M059J (cell line): ENCODE measurements around the gene MXI1. TPM values are rescaled to one million over a fixed set of nuclear protein-coding genes. Genes with fewer than 3 reads are reported as not detected.
"Not testable (repeated sequence)": the region's sequence is repeated elsewhere in the genome, so short reads cannot be mapped to it uniquely, and the experiment has no call there.

Experiments
- DNase-seq: peaks from one replicate; pipeline ENCODE4 v3.0.0-alpha.2; 2012; ENCODE audit warnings: low read depth
- total RNA-seq: library from RNA; depleted of rRNA; stranded (reverse); fragments of >200 nt; shearing (Covaris generic); gene quantifications from 2 replicates; pipeline ENCODE4 v1.2.3, GENCODE V29; 2014; rRNA removed

The MXI1 gene
- total RNA-seq, 1 experiment from 2014 or later: 14.4 TPM

DNA sequence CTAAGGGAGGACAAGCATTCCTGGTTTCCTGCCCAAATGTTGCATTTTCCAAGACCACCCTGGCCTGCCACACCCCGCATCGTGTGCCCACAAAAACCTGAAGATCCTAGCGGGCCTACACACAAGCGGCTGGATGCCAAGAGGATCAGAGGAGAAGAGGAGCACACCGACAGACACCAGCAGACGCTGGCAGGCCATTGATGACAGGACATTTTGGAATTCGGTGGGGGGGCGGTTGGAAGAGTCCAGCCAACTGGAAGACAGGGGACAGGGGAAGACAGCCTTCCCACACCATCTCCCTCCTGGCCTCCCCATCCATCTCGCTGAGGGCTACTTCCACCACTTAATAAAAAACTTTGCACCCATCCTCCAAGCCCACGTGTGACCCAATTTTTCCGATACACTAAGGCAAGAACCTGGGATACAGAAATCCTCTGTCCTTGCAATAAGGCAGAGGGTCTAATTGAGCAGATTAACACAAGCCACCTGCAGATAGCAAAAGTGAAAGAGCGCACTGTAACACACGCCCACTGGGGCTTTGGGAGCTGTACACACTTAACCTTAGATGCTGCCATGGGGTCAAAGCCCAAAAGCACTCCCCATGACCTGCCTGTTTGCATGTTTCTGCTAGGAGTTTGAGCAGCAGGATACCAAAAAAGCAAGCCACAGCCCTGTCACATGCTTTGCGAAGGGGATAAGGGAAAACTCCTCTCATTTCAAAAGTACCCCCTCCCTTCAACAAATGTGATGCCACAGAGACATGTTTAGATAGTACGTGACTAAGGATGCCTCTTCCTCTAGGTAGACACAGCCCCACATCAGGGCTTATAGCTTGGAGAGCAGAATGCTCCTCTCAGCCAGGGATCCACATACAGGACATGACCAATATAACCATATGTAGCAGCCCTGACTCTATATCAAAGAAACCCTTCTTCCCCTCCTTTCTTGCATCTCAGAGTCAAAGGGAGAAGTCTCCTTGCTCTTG is 110.8 kb downstream of the MXI1 start:
- no peak for DNase-seq

DNA sequence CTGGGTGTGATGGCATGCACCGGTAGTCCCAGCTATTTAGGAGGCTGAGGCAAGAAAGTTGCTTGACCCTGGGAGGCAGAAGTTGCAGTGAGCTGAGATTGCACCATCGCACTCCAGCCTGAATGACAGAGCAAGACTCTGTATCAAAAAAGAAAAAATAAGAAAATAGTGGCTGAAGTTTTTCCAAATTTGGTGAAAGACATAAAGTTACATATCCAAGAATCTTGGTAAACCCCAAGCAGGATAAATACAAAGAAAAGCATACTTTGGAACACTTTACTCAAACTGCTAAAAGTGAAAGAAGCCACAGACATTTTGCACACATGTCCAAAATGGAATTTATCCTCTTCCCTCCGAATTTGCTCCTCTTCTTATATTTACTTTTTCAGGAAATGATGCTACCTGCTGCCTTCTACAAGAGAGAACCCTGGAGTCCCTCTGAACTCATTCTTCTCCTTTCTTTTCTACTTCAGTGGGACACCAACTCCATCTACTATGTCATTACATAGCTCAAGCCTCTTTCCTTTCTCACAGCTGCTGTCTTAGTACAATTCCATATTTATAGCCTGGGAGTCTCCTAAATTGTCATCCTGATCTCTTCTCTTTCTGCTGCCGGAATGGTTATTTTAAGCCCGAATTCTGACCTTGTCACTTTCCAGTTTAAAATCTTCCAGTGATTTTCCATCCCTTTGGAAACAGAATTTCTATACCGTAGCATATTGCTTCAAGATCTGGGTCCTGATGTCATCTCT is 114.6 kb downstream of the MXI1 start:
- no peak for DNase-seq

DNA sequence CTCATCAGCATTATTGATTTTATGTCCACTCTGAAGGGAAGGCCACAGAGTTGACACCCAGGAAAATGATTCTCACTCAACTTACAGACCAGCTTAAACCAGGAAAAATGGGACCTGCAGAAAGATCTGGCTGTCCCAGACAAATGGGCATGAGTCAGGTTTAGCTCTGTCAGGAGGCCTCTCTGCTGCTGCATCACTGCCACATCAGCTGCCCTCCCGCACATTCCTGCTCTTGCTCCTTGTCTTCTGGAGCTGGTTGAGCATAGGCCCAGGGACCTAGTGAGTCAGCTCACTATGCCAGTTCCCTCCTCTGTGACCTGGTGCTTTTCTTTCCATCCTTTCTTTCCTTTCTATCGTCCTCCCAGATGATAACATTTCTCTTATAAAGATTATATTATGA is 116.1 kb downstream of the MXI1 start:
- DNase-seq: peak; percentile 94

DNA sequence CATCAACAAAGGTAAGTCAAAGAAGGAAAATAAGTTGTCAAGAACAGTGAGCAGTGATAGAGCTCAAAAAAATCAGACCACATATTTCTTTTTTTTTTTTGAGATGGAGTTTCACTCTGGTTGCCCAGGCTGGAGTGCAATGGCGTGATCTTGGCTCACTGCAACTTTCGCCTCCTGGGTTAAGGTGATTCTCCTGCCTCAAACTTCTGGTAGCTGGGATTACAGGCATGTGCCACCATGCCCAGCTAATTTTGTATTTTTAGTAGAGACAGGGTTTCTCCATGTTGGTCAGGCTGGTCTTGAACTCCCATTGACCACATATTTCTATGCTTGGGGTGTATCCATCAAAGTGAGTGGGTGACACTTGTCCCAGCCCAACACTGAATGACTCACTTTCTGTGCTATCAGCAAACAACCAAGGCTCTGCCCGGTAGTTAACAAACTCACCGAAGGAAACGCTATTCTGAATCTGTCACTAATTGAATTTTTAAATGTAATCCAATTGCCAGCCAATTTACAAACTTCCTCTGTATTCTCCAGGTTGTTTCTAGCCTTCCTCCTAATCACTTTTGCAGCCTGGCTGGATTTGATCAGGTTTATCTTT is 116.9 kb downstream of the MXI1 start:
- peak; percentile 60 for DNase-seq

DNA sequence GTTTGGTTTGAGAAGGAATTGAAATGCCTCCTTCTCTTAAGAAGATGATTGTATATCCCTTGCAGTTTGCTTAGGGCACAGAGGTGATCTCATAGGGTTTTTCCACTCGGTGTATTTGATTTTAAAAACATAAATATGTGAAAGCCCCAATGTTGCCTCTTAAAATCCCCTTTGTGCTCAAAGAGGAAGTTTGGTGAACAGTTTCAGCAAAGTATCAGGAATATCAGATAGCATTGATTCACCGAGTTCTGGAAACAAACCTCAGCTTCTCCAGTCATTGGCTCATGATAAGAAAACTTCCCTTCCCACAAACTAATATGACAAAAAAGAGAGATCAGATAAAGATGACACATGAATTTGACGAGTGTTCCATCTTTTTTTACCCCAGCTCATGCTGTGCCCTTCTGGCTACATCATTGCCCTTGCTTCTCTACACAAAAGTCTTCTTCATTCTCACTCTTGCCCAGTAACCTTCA is 117.4 kb downstream of the MXI1 start:
- no peak for DNase-seq

DNA sequence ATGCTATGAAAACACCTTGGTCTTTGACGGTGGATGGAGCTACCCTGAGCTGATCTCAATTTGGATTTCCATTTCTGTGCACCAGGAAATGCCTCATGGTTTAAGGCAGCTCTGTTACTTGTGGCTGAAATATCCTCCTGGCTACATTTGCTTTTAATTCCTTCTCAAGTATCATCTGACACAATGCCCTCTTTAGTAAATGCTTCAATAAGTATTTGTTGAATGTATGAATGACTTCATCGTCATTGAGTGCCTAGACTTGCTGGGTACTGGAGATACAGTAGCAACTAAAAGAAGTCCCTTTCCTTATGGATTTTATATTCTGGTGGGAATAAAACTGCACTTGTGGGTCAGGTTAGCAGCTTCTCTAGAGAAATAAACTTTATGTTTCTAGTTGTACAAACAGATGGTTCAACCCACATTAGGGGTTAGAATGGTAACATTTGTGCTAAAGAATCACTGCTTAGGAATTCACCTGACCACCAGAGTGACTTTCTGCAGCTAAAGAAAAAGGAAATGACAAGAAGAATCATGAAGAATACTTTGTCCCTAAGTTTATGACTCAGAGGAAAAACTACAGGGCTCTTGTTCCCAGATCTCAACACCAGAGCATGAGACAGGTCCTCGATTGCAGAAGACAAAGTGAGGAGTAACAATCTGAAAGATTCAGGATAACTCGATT is 119.1 kb downstream of the MXI1 start:
- DNase-seq: peak; percentile 94

DNA sequence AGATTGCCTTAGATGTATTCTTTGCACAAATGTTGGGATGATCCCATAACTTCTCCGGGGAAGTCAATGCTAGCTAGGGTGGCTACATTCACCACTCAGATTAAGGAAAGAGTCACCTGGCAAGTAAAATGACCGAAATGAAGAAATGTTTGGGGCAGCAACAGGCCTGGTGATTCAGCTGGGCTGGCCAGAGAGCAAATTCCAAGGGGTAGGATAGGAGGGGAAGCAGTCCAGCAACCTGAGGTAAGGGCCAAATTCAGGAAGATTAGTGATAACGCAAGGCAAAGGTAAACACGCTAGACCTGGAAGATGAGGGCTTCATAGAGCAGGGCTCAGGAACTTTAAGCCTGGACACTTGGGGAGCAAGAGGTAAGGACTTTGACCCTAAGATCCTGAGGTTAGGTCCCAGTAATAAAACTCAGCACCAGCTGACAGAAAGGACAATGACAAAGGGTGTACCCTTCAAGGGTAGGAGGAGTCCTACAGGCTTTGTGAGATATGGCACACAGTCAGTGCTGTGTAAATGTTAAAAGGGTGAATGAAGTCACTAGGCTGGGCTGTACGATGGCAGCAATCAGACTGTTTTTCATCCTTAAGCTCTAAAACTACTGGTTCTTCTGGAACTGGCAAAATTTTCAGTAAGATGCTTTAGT is 120.0 kb downstream of the MXI1 start:
- DNase-seq: peak; percentile 34

DNA sequence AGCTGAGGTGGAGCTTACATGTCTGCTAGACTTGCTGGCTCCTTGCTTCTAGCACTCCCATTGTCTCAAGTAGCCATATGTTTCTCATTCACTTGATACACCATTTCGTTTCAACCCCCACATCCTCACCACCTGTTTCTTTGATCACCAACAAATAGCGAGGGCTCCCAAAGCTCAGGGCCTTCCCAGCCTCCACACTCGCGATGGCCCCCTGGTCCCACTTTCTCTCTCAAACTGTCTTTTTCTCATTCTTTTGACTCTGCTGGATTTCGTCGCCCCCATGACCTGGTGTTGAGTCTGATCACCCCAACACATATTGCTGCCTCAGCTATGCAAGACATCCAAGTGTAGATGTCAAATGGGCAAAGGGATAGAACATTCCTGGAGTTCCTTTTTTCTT is 123.3 kb downstream of the MXI1 start:
- DNase-seq: no peak

DNA sequence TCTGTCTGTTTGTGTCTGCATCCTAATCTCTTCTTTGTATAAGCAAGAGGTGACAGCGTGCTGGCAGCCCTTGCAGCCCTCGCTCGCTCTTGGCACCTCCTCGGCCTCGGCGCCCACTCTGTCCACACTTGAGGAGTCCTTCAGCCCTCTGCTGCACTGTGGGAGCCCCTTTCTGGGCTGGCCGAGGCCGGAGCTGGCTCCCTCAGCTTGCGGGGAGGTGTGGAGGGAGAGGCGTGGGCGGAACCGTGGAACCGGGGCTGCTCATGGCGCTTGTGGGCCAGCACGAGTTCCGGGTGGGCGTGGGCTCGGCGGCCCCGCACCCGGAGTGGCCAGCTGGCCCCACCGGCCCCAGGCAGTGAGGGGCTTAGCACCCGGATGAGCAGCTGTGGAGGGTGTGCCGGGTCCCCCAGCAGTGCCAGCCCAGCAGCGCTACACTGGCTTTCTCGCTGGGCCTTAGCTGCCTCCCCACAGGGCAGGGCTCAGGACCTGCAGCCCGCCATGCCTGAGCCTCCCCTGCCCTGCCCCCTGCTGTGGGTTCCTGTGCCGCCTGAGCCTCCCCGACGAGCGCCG is 123.9 kb downstream of the MXI1 start:
- not testable (repeated sequence) for DNase-seq

DNA sequence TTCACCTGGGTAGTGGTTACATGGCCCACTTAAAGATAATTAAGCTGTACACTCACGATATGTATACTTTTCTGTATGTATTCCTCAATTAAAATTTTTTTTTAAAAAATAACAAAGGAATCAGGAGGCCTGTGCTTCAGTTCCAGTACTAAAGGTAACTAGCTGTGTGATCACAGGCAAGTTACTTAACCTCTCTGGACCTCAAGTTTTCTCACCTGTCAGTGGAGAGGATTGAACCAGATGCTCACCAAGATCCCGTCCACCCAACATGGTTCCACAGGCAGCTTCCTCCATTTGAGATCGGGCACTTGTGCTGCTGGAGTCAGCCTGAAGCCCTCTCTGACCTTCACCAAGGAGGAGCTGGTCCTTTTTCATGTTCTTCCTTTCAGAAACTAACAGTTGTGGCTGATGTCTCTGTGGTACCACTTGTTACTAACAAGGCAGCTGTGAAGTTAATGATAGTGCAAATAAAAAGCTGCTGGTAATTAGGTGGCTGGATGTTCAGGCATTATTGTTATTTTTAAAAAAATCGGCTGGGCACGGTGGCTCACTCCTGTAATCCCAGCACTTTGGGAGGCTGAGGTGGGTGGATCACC is 126.8 kb downstream of the MXI1 start:
- DNase-seq: no peak

DNA sequence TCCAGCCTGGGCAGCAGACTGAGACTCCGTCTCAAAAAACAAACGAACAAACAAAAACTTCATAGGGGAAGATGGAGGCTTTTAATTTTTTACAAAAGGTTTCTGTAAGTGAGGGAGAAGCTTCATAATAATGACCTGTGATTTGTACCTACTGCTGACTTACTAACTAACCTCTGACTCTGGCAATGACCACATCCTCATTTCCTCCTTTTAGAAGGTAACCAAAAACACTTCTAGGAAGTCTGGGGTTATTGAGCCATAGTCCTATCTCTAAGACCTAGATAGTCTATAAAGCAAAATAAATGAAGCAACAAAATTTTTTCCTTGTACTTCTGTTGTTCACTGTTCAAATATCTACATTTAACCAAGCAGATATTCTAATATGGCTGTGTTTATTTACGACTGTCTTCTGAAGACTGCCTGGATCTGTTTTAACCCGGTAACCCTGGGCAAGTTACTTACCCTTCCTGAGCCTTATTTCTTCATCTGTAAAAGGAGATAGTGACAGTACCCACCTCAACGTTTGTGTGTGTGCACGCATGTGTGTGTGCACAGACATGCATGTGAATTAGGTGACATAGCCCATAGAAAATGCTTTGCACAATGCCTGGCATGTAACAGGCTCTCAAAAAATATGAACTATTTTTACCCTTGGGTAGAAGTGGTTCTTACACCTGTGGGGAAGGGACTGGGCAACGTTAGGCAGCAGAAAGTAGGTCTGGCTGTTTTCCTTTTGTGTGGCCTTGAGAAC is 128.1 kb downstream of the MXI1 start:
- peak; percentile 25 for DNase-seq

DNA sequence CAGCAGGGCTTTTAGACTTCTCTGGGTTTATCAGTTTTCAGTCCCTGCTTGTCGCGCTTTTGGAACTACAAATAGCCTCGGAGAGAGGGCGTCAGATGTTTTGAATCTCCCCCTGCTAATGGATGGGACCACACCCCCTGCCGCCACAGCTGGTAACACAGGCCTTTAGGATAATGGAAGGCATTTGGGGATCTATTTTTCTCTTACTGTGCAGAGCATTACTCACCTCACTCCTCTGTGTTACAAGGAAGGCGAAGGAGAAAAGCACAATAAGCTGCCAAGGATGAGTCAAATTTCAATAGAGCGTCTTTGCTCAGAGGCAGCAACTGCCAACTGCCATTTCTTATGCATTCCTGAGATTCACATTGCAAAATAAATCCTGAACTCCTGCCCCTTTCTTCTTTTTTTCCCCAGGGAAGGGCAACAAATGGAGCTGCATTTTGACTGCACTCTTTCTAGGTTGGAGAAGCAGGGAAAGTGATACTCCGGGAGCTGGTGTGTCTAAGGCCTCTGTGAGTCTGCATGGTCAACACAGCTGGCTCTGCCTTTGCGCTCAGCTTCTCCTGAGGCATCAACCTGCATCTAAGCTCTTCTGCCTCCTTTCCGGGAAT is 128.8 kb downstream of the MXI1 start:
- DNase-seq: peak; percentile 96

Other genes starting within 250 kb of the MXI1 start
- 152 and 462 TPM in 2 replicates for gene ADD3, start 199.6 kb upstream of the MXI1 start, total RNA-seq
- 8.4 and 13.3 TPM in 2 replicates for gene SMNDC1, start 97.3 kb downstream of the MXI1 start, total RNA-seq